A673 (cell line): Measurements from ENCODE around the gene CSRP1.

Experiments used
- EZH2 ChIP-seq: fragments of 200-600 bp; sonication (generic); IDR thresholded peaks from 2 replicates; pipeline ENCODE4 v1.6.1; 2017; ENCODE audit warnings: borderline replicate concordance, low read depth, mild to moderate bottlenecking, mixed read lengths, antibody characterized with exemption, low read length; ENCODE audit not compliant: poor library complexity, severe bottlenecking
- TF ChIP-seq, protein P1 (sequence below): fragments of 300-800, 200-600 bp; sonication (generic); conservative IDR thresholded peaks from 2 replicates; pipeline ENCODE4 v1.5.1; 2017; ENCODE audit warnings: low read depth, mild to moderate bottlenecking, antibody characterized with exemption, low read length, moderate library complexity, mixed read lengths

GRCh38 chr1:201481761-201482493 lies 25.0 kb downstream of the CSRP1 start:
- TF ChIP-seq EZH2 = no peak
- TF ChIP-seq, protein P1, sequence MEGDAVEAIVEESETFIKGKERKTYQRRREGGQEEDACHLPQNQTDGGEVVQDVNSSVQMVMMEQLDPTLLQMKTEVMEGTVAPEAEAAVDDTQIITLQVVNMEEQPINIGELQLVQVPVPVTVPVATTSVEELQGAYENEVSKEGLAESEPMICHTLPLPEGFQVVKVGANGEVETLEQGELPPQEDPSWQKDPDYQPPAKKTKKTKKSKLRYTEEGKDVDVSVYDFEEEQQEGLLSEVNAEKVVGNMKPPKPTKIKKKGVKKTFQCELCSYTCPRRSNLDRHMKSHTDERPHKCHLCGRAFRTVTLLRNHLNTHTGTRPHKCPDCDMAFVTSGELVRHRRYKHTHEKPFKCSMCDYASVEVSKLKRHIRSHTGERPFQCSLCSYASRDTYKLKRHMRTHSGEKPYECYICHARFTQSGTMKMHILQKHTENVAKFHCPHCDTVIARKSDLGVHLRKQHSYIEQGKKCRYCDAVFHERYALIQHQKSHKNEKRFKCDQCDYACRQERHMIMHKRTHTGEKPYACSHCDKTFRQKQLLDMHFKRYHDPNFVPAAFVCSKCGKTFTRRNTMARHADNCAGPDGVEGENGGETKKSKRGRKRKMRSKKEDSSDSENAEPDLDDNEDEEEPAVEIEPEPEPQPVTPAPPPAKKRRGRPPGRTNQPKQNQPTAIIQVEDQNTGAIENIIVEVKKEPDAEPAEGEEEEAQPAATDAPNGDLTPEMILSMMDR = peak; percentile 95
